ENCODE measurements around the gene TENT5C.

- TF ChIP-seq SIN3A (IDR thresholded peaks at IDR 0.05; ENCODE audit: borderline replicate concordance, low read depth, low read length) (no peak), GTF2F1 (IDR thresholded peaks at IDR 0.05; ENCODE audit: low read length) (no peak), FOXK2 (IDR thresholded peaks at IDR 0.05) (no peak), RAD51 (IDR thresholded peaks at IDR 0.05; ENCODE audit: borderline replicate concordance) (no peak), ZNF138 (CRISPR knock-in tag; IDR thresholded peaks at IDR 0.05; ENCODE audit: low read depth) (no peak), ZNF558 (CRISPR knock-in tag; IDR thresholded peaks at IDR 0.05; ENCODE audit: borderline replicate concordance) (no peak), ZNF691 (CRISPR knock-in tag; IDR thresholded peaks at IDR 0.05; ENCODE audit: borderline replicate concordance, low read depth) (no peak), TERF1 (CRISPR knock-in tag; IDR thresholded peaks at IDR 0.05) (no peak), ZHX2 (IDR thresholded peaks at IDR 0.05; ENCODE audit: low read depth) (no peak), ZHX2 (CRISPR knock-in tag; IDR thresholded peaks at IDR 0.05; ENCODE audit: borderline replicate concordance) (no peak), ZSCAN29 (CRISPR knock-in tag; conservative IDR thresholded peaks at IDR 0.05) (no peak), SOX5 (CRISPR knock-in tag; IDR thresholded peaks at IDR 0.05; ENCODE audit: borderline replicate concordance) (no peak), CREB1 (IDR thresholded peaks at IDR 0.05) (no peak), CREB1 (CRISPR knock-in tag; IDR thresholded peaks at IDR 0.05) (no peak), CTCF (CRISPR knock-in tag; IDR thresholded peaks at IDR 0.05) (no peak)
Measured at GRCh38 chr1:117607471-117607870, 1.6 kb downstream of the TENT5C start.

Data from HepG2 (cell line).